Mesendoderm (in vitro differentiated cells): ENCODE results near the gene YIF1A.

ENCODE experiments used
- DNase-seq: peaks from one replicate; pipeline ENCODE4 v3.0.0; 2013
- H2AK5ac ChIP-seq: 2 replicates; pipeline ENCODE4 v1.6.1; 2013; ENCODE audit warnings: low read length, inconsistent platforms
- H2BK120ac ChIP-seq: 2 replicates; pipeline ENCODE4 v1.6.1; 2013; ENCODE audit warnings: low read depth, mild to moderate bottlenecking, low read length, moderate library complexity, mixed read lengths
- H2BK15ac ChIP-seq: replicated peaks from 2 replicates; pipeline ENCODE4 v1.6.1; 2013; ENCODE audit warnings: low read depth, mild to moderate bottlenecking, moderate library complexity
- H2BK5ac ChIP-seq: 2 replicates; pipeline ENCODE4 v1.6.1; 2013; ENCODE audit warnings: low read length, inconsistent platforms
- H3K18ac ChIP-seq: 2 replicates; pipeline ENCODE4 v1.6.1; 2013; ENCODE audit warnings: mild to moderate bottlenecking, low read length, mixed read lengths
- H3K23ac ChIP-seq: one replicate; pipeline ENCODE4 v1.6.1; 2013; ENCODE audit warnings: low read length
- H3K27ac ChIP-seq: 2 replicates; pipeline ENCODE4 v1.5.1; 2013; ENCODE audit warnings: low read depth, mild to moderate bottlenecking, inconsistent platforms, low read length, moderate library complexity
- H3K27me3 ChIP-seq: 2 replicates; pipeline ENCODE4 v1.6.1; 2013; ENCODE audit warnings: low read length, control low read depth, mild to moderate bottlenecking, inconsistent platforms; ENCODE audit not compliant: insufficient read depth, poor library complexity
- H3K36me3 ChIP-seq: 2 replicates; pipeline ENCODE4 v1.6.1; 2013; ENCODE audit warnings: low read length, inconsistent platforms; ENCODE audit not compliant: control insufficient read depth, insufficient read depth
- H3K4ac ChIP-seq: one replicate; pipeline ENCODE4 v1.6.1; 2013; ENCODE audit warnings: low read depth, mild to moderate bottlenecking, low read length, moderate library complexity
- H3K4me1 ChIP-seq: 2 replicates; pipeline ENCODE4 v1.6.1; 2013; ENCODE audit warnings: low read depth, low read length, inconsistent platforms; ENCODE audit not compliant: control insufficient read depth
- H3K4me2 ChIP-seq: 2 replicates; pipeline ENCODE4 v1.6.1; 2013; ENCODE audit warnings: low read length
- H3K4me3 ChIP-seq: 2 replicates; pipeline ENCODE4 v1.5.1; 2013; ENCODE audit warnings: mild to moderate bottlenecking, low read length
- H3K56ac ChIP-seq: one replicate; pipeline ENCODE4 v1.6.1; 2013; ENCODE audit warnings: low read length
- H3K79me1 ChIP-seq: 2 replicates; pipeline ENCODE4 v1.6.1; 2013; ENCODE audit warnings: low read length, inconsistent platforms
- H3K79me2 ChIP-seq: 2 replicates; pipeline ENCODE4 v1.6.1; 2013; ENCODE audit warnings: mild to moderate bottlenecking, low read length; ENCODE audit not compliant: control insufficient read depth, insufficient read depth
- H3K9ac ChIP-seq: 2 replicates; pipeline ENCODE4 v1.6.1; 2013; ENCODE audit warnings: low read length, inconsistent platforms
- H4K5ac ChIP-seq: one replicate; pipeline ENCODE4 v1.6.1; 2013; ENCODE audit warnings: low read length
- H4K8ac ChIP-seq: one replicate; pipeline ENCODE4 v1.6.1; 2013; ENCODE audit warnings: low read depth, mild to moderate bottlenecking, control low read depth, low read length, moderate library complexity
- WGBS: extraction: QIAGEN DNeasy Blood & Tissue Kit; methylation state at CpG from one replicate; pipeline ENCODE4 v1.1.7; 2013; ENCODE audit warnings: low lambda C conversion rate, missing lambda C conversion rate; ENCODE audit not compliant: insufficient coverage; ENCODE audit errors: extremely low coverage; 5-methylcytosine and 5-hydroxymethylcytosine counted together

YIF1A gene

GRCh38 chr11:66326261-66327111 lies 37.5 kb upstream of the YIF1A start:
- H4K5ac ChIP-seq, result no peak overlapping the region
- no peak overlapping the region for H3K56ac ChIP-seq
- no peak overlapping the region for H3K4me3 ChIP-seq
- peak overlapping the region; percentile 5 for H3K18ac ChIP-seq
- no peak overlapping the region for H2BK15ac ChIP-seq
- no peak overlapping the region for H3K27ac ChIP-seq
- no peaks in the 10 kb centered on the region for H3K79me1 ChIP-seq
- no peak overlapping the region for H3K4me2 ChIP-seq
- no peaks in the 10 kb centered on the region for H3K79me2 ChIP-seq
- H3K23ac ChIP-seq, result no peak overlapping the region
- H3K4me1 ChIP-seq, result peaks cover 8% of the 10 kb centered on the region
- H4K8ac ChIP-seq, result no peak overlapping the region
- H2BK120ac ChIP-seq, result no peak overlapping the region
- peak overlapping the region; percentile 11 for H3K4ac ChIP-seq
- no CpG with 5 or more reads among the region's 21 CpGs for WGBS
- H3K27me3 ChIP-seq, result no peaks in the 10 kb centered on the region
- no peak overlapping the region for H2AK5ac ChIP-seq
- no peak overlapping the region for H3K9ac ChIP-seq
- H2BK5ac ChIP-seq, result no peak overlapping the region
- no peaks in the 10 kb centered on the region for H3K36me3 ChIP-seq
- DNase-seq, result no peak

GRCh38 chr11:66325263-66325671 lies 36.3 kb upstream of the YIF1A start:
- Histone ChIP-seq H4K8ac (no peak overlapping the region), H3K27ac (no peak overlapping the region), H3K4ac (no peak overlapping the region), H2BK5ac (no peak overlapping the region), H3K27me3 (no peaks in the 10 kb centered on the region), H3K79me2 (no peaks in the 10 kb centered on the region), H2AK5ac (no peak overlapping the region), H3K79me1 (no peaks in the 10 kb centered on the region), H3K36me3 (no peaks in the 10 kb centered on the region), H4K5ac (no peak overlapping the region), H2BK120ac (no peak overlapping the region), H3K18ac (no peak overlapping the region), H2BK15ac (no peak overlapping the region), H3K4me2 (no peak overlapping the region), H3K23ac (no peak overlapping the region), H3K4me3 (no peak overlapping the region), H3K56ac (peak overlapping the region; percentile 44), H3K9ac (no peak overlapping the region), H3K4me1 (peaks cover 8% of the 10 kb centered on the region)
- DNase-seq, result no peak
- no CpG with 5 or more reads among the region's 8 CpGs for WGBS

- H2BK120ac ChIP-seq, result no peak overlapping the region
- no peak overlapping the region for H2AK5ac ChIP-seq
- H3K79me2 ChIP-seq, result no peaks in the 10 kb centered on the region
- no peak overlapping the region for H3K27ac ChIP-seq
- no peaks in the 10 kb centered on the region for H3K36me3 ChIP-seq
- no peaks in the 10 kb centered on the region for H3K27me3 ChIP-seq
- H3K56ac ChIP-seq, result peak overlapping the region; percentile 52
- H2BK15ac ChIP-seq, result no peak overlapping the region
- H3K23ac ChIP-seq, result no peak overlapping the region
- no peak overlapping the region for H3K4me3 ChIP-seq
- H2BK5ac ChIP-seq, result no peak overlapping the region
- peaks cover 8% of the 10 kb centered on the region for H3K4me1 ChIP-seq
- WGBS, result no CpG with 5 or more reads among the region's 10 CpGs
- DNase-seq, result peak; percentile 53
- H3K18ac ChIP-seq, result no peak overlapping the region
- no peaks in the 10 kb centered on the region for H3K79me1 ChIP-seq
- no peak overlapping the region for H3K4ac ChIP-seq
- H3K9ac ChIP-seq, result no peak overlapping the region
- no peak overlapping the region for H4K8ac ChIP-seq
- H4K5ac ChIP-seq, result no peak overlapping the region
- no peak overlapping the region for H3K4me2 ChIP-seq
Measured at GRCh38 chr11:66324664-66325063, 35.7 kb upstream of the YIF1A start.

- Histone ChIP-seq H2AK5ac (no peak overlapping the region), H3K56ac (no peak overlapping the region), H2BK15ac (no peak overlapping the region), H3K4me3 (no peak overlapping the region), H4K8ac (no peak overlapping the region), H3K4me1 (peaks cover 7% of the 10 kb centered on the region), H3K23ac (no peak overlapping the region), H3K4me2 (no peak overlapping the region), H3K27me3 (no peaks in the 10 kb centered on the region), H3K79me2 (no peaks in the 10 kb centered on the region), H3K36me3 (no peaks in the 10 kb centered on the region), H4K5ac (no peak overlapping the region), H2BK120ac (no peak overlapping the region), H2BK5ac (no peak overlapping the region), H3K18ac (no peak overlapping the region), H3K9ac (no peak overlapping the region), H3K27ac (no peak overlapping the region), H3K4ac (no peak overlapping the region), H3K79me1 (no peaks in the 10 kb centered on the region)
- DNase-seq, result no peak
- WGBS, result no CpG with 5 or more reads among the region's 1 CpG
Measured at GRCh38 chr11:66323684-66324083, 34.7 kb upstream of the YIF1A start.

- Histone ChIP-seq H3K27me3 (no peaks in the 10 kb centered on the region), H3K9ac (no peak overlapping the region), H3K4me3 (no peak overlapping the region), H3K23ac (no peak overlapping the region), H2AK5ac (no peak overlapping the region), H3K4me2 (no peak overlapping the region), H3K79me1 (no peaks in the 10 kb centered on the region), H2BK15ac (no peak overlapping the region), H3K18ac (no peak overlapping the region), H2BK5ac (no peak overlapping the region), H3K56ac (no peak overlapping the region), H3K79me2 (no peaks in the 10 kb centered on the region), H4K8ac (no peak overlapping the region), H2BK120ac (no peak overlapping the region), H3K27ac (no peak overlapping the region), H3K36me3 (no peaks in the 10 kb centered on the region), H3K4ac (no peak overlapping the region), H3K4me1 (peaks cover 10% of the 10 kb centered on the region), H4K5ac (no peak overlapping the region)
- WGBS, result no CpG with 5 or more reads among the region's 11 CpGs
- no peak for DNase-seq
Measured at GRCh38 chr11:66322732-66323427, 33.9 kb upstream of the YIF1A start.
